ENCODE results near the gene NPAS2.

NPAS2 gene

DNA sequence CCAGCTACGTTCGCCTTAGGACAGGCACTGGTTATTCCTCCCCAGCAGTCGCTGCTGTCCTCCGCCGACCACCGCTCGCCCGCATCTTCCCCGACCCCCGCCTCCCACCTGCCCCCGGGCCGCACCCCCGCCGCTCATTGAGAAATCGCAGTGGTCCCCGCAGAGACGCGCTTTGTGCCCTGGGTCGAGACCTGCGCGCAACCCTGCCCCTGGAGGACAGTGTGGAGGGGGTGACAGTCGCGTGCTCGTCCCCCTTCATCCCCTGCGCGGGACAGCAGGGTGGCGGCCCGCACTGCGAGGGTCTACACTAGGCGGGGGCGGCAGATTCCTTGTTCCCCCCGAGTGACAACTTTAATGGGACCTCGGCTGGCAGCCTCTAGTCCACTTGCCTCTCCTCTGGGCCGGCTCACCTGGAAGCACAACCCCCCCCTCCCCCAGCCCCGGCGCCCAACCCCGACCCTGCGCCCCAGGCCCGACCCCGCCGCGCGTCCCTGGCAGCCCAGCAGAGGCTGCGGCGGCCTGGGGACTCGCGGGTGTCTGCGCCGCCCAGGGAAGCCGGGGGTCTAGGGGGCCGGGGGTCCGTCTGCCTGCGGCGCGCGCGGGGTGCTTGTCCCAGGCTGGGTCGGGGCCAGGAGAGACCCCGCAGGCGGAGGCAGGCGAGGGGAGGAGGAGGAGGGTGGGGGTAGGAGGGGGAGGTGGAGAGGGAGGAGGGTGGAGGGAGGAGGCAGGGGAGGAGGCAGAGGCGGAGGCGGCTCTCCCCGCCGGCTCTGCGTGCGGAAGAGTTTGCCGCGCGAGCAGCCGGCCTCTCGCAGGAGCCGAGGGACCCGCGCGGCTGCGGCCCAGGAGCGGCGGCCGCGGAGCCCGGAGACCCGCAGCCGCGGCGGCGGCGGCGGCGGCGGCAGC is at the start of gene NPAS2:
NPAS2 (plus strand) TSS at position 770 of the 903 bp plus-strand sequence. CDS start 84,616 bp downstream, outside the sequence.
- no peak for DNase-seq (ENCODE audit: low read depth)

DNA sequence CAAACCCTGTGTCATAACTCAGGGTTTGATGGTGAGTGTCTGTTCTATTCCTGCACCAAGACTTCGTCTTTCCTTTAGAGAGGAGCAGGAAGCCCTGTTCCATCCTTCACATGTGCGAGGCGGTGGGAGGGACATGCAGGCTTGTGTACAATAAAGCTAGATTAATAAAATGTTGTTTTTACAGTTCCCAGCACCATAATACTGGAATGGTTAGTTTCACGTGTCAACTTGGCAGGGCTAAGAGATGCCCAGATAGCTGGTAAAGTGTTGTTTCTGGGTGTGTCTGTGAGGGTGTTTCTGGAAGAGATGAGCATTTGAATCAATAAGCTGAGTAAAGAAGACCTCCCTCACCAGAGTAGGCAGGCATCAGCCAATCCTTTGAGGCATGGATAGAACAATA is 48.8 kb upstream of the NPAS2 start:
- DNase-seq (ENCODE audit: low read depth): no peak

GRCh38 chr2:100773538-100773937 is 46.4 kb upstream of the NPAS2 start:
- no peak for DNase-seq (ENCODE audit: low read depth)

GRCh38 chr2:100776445-100776844 is 43.5 kb upstream of the NPAS2 start:
- DNase-seq (ENCODE audit: low read depth): no peak

DNA sequence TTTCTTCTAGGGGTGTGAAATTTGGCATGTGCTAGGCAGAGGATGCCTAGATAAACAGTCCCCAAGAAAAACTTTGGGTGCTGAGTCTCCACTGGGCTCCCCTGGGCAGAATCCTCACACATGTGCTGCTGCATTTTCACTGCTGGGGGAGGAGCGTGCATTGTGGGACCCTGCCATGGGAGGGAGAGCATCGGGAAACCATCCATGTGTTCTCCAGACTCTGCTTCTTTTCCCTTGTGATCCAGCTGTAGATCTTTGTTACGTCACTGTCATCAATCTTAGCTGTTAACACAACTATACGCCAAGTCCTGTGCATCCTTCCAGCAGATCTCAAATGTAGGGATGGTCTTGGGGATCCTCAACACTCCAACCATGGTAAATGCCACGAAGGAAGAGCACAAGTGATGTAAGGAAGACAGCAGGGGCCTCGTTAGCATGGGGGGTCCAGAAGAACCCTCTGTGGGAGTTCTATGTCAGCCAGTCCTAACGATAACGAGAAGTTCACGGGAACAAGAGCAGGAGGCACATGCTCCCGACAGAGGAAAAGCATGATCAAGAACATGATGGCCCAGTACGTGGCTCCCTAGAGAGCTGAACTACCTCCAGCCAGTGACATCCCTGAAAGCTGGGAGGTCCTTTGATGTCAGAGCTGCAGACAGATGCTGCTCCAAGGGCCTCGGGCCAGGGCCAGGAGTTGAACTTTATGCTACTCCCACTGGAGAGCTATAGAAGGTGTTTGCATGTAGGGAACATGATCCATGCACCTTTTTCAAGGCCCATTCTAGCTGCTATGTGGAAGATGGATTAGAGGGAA is 41.1 kb upstream of the NPAS2 start:
- no peak for DNase-seq (ENCODE audit: low read depth)

- no peak for DNase-seq (ENCODE audit: low read depth)
Measured at GRCh38 chr2:100779908-100780202, 40.1 kb upstream of the NPAS2 start.

GRCh38 chr2:100780203-100781008 is 39.5 kb upstream of the NPAS2 start:
- DNase-seq (ENCODE audit: low read depth): no peak

GRCh38 chr2:100781009-100781325 is 39.0 kb upstream of the NPAS2 start:
- no peak for DNase-seq (ENCODE audit: low read depth)

- no peak for DNase-seq (ENCODE audit: low read depth)
Measured at GRCh38 chr2:100781523-100782379, 38.2 kb upstream of the NPAS2 start.

- DNase-seq (ENCODE audit: low read depth): no peak
Measured at GRCh38 chr2:100782380-100782878, 37.5 kb upstream of the NPAS2 start.

DNA sequence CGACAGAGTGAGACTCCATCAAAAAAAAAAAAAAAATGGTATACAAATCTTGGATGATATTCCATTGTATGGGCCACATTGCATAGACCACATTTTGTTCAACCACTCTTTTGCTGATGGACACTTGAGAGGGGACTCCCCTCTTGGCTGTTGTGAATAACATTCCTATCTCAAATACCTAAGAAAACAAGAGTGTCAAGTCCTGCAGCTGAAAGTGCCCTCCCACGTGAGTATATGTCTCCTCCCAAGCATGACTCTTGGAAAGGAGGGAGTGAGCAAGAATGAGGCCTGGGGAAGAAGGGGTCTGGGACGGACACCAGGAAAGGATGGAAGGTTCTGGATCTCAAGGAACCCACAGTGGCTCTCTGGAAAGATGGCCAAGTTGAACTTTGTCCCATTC is 36.0 kb upstream of the NPAS2 start:
- no peak for DNase-seq (ENCODE audit: low read depth)

DNA sequence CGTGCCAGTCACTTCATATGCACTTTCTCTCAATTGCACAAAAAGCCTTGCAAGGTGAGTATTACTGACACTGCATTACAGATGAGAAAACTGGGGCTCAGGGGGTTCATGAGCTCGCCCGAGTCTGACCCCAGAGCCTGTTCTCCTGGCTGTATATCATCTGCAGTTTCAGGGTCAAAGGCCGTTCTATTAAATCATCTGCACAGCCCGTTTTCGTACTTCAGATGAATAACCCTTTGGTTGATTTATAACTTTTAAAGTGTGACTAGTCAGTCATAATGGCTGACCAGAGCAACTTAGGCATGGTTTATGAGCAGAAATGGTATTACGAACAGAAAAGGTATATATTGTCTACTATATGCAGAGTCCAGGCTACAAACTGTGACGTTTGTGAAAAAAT is 35.3 kb upstream of the NPAS2 start:
- no peak for DNase-seq (ENCODE audit: low read depth)

DNA sequence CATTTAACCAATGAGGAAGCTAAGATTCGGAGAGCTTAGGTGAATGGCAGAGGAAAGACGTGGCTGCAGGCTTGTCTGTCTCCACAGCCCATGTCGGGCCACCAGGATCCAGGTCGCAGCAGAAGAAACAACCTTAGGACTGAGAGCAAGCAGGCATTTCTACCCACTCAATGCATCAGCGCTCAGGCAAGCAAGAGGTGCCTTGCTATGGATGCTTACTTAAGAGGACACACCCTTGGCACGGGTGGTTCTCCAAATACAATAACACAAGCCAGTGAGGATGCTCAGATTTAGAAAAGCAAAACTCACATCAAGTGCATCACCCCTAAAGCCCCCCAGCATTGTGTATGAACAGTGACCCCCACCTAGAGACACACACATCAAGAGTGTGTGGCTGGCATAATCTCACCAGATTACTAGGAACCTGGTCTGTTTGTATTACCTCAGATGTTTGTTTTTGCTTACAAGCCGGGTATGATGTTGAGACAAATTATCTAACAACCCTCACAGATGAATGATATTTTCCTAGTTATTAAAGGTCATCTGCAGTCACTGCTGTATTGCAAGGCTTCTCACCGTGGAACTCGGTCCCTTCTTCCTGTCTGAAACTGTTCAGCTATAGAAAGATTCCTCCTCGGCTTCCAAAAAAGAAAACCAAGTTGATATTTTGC is 34.2 kb upstream of the NPAS2 start:
- no peak for DNase-seq (ENCODE audit: low read depth)

GRCh38 chr2:100786297-100786658 is 33.7 kb upstream of the NPAS2 start:
- no peak for DNase-seq (ENCODE audit: low read depth)

DNA sequence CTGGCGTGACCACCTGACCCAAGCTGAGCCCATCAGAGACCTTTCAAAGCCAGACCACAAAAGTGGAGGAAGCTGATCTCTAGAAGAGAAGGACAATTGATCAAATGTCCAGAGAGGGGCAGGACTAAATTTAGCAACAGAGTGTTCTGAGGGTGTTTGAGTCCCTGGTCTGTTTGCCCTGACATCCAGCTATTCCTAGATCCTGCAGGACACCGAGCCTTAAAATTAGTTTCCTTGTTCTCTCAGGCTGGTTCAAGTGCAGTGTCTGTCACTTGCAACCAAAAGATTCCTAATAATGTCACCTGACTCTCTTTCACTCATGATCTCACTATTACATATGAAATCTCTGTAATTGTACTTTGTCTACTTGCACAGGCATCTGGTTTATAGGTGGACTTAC is 33.0 kb upstream of the NPAS2 start:
- no peak for DNase-seq (ENCODE audit: low read depth)

GRCh38 chr2:100789361-100789760 is 30.6 kb upstream of the NPAS2 start:
- DNase-seq (ENCODE audit: low read depth): no peak

DNA sequence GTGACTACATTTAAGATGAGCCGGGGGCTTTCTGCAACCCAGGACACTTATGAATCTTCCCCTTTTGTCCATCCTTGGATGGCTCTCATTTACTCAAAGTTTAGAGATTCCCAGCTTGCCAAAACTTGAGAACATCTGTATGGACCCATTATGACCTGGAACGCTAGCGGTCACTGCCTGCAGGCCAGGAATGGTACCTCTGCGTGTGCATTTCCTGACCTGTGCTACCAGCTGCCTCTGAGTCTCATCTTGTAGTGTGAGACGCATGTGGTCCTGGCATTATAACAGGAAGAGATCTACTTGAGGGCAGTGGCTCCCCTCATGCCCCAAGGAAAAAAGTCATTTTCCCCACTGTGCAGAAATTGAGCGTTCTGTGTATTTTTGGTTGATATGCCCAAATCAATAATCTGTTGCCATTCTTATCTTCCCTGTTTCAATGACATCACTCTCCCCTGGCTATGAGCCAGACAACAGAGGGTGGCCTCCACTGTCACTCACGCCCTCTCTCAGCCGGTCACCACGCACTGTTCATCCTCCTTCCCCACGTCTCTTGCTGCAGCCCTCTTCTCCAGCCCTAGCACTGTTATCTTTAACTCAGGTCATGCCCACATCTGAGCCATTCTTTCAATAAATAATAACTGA is 28.5 kb upstream of the NPAS2 start:
- no peak for DNase-seq (ENCODE audit: low read depth)

DNA sequence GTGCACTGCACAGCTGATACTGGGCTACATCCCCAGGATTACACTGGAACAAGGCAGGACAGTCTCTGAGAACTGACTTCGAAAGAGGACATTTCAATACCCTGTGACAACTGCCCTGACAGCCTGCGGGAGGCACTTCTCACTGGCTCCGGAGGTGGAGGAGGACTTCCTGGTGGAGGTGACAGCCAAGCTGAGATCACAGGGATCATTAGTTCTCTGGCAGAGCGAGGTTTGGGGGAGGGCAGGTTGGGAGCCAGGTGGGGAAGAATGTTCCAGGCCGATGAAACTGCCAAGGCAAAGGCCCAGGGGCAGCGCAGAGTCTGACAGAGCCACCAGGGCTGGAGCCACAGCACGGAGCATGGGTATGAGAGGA is 28.0 kb upstream of the NPAS2 start:
- DNase-seq (ENCODE audit: low read depth): no peak

DNA sequence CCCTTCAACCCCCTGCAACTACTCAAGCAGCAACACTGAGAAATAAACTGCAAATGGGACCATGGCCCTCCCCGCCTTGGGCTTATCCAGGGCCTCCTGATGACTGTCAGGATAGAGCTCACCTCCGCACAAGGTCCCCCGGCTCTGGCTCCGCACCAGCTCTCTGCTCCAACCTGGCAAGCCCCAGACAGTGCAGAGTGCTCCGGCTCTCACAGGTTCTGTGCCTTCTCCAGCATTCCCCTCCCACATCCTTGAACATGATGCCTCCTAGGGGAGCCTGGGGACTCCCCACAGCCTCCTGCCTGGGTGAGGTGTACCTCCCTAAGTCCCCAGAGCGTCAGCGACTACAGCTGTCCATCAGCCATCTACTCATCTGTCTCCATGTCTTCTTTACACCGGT is 26.7 kb upstream of the NPAS2 start:
- no peak for DNase-seq (ENCODE audit: low read depth)

- DNase-seq (ENCODE audit: low read depth): no peak
Measured at GRCh38 chr2:100793982-100794381, 26.0 kb upstream of the NPAS2 start.

Measured in activated T-helper 1 cell treated with Interleukin-2 at 50 U/mL for 16 hours (primary cell).